SH-SY5Y (cell line): ENCODE data around the gene THADA.

Experiments used
- GATA2 ChIP-seq: IDR thresholded peaks from 2 replicates; pipeline ENCODE4 v1.6.1; 2011; ENCODE audit warnings: mild to moderate bottlenecking, low read depth, low read length
- GATA3 ChIP-seq: IDR thresholded peaks from 2 replicates; pipeline ENCODE4 v1.6.1; 2011; ENCODE audit warnings: low read depth, mild to moderate bottlenecking, low read length, moderate library complexity

- no peak for TF ChIP-seq GATA2
- TF ChIP-seq GATA3 = no peak
Measured at GRCh38 chr2:43438342-43438741, 157.5 kb downstream of the THADA start.
